ENCODE measurements around the gene TEPSIN.

DNA sequence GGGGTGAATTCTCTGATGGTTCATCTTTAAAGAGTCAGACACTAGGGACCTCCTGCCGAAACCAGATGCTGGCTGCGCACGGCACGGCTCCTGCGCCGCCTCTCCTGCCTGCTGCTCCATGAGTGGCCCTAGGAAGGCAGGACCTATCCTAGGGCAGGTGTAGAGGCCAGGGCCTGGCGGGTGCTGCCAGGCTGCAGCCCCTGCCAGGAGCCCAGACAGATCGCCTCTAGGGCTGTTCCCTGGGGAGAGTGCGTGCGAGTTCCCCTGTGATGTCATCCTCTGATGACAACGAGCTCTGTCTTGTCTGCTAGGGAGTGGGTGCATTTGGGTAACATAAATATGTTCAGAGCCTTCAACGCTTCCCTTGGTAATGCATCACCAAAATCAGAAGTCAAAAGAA, 32.4 kb upstream of the TEPSIN start:
- TF ChIP-seq, protein P1, sequence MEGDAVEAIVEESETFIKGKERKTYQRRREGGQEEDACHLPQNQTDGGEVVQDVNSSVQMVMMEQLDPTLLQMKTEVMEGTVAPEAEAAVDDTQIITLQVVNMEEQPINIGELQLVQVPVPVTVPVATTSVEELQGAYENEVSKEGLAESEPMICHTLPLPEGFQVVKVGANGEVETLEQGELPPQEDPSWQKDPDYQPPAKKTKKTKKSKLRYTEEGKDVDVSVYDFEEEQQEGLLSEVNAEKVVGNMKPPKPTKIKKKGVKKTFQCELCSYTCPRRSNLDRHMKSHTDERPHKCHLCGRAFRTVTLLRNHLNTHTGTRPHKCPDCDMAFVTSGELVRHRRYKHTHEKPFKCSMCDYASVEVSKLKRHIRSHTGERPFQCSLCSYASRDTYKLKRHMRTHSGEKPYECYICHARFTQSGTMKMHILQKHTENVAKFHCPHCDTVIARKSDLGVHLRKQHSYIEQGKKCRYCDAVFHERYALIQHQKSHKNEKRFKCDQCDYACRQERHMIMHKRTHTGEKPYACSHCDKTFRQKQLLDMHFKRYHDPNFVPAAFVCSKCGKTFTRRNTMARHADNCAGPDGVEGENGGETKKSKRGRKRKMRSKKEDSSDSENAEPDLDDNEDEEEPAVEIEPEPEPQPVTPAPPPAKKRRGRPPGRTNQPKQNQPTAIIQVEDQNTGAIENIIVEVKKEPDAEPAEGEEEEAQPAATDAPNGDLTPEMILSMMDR (IDR thresholded peaks at IDR 0.05) = no peak
- no peak for TF ChIP-seq NFE2L1 (CRISPR knock-in tag; IDR thresholded peaks at IDR 0.05)
- TF ChIP-seq, protein P2, sequence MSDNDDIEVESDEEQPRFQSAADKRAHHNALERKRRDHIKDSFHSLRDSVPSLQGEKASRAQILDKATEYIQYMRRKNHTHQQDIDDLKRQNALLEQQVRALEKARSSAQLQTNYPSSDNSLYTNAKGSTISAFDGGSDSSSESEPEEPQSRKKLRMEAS (CRISPR knock-in tag; IDR thresholded peaks at IDR 0.05) = no peak
- no peak for TF ChIP-seq ETV6 (CRISPR knock-in tag; IDR thresholded peaks at IDR 0.05)
- TF ChIP-seq CREB1 (CRISPR knock-in tag; IDR thresholded peaks at IDR 0.05) = no peak
- TF ChIP-seq, protein P3, sequence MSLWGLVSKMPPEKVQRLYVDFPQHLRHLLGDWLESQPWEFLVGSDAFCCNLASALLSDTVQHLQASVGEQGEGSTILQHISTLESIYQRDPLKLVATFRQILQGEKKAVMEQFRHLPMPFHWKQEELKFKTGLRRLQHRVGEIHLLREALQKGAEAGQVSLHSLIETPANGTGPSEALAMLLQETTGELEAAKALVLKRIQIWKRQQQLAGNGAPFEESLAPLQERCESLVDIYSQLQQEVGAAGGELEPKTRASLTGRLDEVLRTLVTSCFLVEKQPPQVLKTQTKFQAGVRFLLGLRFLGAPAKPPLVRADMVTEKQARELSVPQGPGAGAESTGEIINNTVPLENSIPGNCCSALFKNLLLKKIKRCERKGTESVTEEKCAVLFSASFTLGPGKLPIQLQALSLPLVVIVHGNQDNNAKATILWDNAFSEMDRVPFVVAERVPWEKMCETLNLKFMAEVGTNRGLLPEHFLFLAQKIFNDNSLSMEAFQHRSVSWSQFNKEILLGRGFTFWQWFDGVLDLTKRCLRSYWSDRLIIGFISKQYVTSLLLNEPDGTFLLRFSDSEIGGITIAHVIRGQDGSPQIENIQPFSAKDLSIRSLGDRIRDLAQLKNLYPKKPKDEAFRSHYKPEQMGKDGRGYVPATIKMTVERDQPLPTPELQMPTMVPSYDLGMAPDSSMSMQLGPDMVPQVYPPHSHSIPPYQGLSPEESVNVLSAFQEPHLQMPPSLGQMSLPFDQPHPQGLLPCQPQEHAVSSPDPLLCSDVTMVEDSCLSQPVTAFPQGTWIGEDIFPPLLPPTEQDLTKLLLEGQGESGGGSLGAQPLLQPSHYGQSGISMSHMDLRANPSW (CRISPR knock-in tag; conservative IDR thresholded peaks at IDR 0.05; ENCODE audit: low read depth) = no peak
- no peak for TF ChIP-seq ZNF416 (CRISPR knock-in tag; IDR thresholded peaks at IDR 0.05)
- no peak for TF ChIP-seq NFYB (CRISPR knock-in tag; conservative IDR thresholded peaks at IDR 0.05; ENCODE audit: low read depth)
- TF ChIP-seq, protein P4, sequence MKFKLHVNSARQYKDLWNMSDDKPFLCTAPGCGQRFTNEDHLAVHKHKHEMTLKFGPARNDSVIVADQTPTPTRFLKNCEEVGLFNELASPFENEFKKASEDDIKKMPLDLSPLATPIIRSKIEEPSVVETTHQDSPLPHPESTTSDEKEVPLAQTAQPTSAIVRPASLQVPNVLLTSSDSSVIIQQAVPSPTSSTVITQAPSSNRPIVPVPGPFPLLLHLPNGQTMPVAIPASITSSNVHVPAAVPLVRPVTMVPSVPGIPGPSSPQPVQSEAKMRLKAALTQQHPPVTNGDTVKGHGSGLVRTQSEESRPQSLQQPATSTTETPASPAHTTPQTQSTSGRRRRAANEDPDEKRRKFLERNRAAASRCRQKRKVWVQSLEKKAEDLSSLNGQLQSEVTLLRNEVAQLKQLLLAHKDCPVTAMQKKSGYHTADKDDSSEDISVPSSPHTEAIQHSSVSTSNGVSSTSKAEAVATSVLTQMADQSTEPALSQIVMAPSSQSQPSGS (CRISPR knock-in tag; IDR thresholded peaks at IDR 0.05; ENCODE audit: borderline replicate concordance, low read depth) = no peak
- no peak for TF ChIP-seq EMX1 (CRISPR knock-in tag; IDR thresholded peaks at IDR 0.05)
- no peak for TF ChIP-seq ZNF232 (CRISPR knock-in tag; IDR thresholded peaks at IDR 0.05)
- no peak for TF ChIP-seq SP1 (CRISPR knock-in tag; conservative IDR thresholded peaks at IDR 0.05)

Data from WTC11 (cell line).